GM21786 (cell line): Measurements from ENCODE around the gene GPC3.
"Not testable (repeated sequence)": the region's sequence is repeated elsewhere in the genome, so short reads cannot be mapped to it uniquely, and the experiment has no call there.

Experiments used
- ATAC-seq: cut with Tn5 transposase; IDR thresholded peaks from one replicate; pipeline ENCODE4 v1.9.1; 2021; ENCODE audit not compliant: unreplicated experiment

The GPC3 gene

GRCh38 chrX:133786382-133786781 is 199.0 kb downstream of the GPC3 start:
- no peak for ATAC-seq

GRCh38 chrX:133783274-133783673 is 202.1 kb downstream of the GPC3 start:
- peak; percentile 83 for ATAC-seq

- ATAC-seq, result no peak
These were observed 204.2 kb downstream of the GPC3 start for GRCh38 chrX:133781174-133781573.

- ATAC-seq, result no peak
These were observed 209.3 kb downstream of the GPC3 start for GRCh38 chrX:133776072-133776471.

GRCh38 chrX:133774807-133775206 is 210.6 kb downstream of the GPC3 start:
- ATAC-seq, result no peak

- no peak for ATAC-seq
These were observed 214.2 kb downstream of the GPC3 start for GRCh38 chrX:133771086-133771646.

GRCh38 chrX:133762976-133763548 is 222.3 kb downstream of the GPC3 start:
- not testable (repeated sequence) for ATAC-seq

GRCh38 chrX:133754657-133755056 is 230.7 kb downstream of the GPC3 start:
- no peak for ATAC-seq

- ATAC-seq, result no peak
These were observed 235.4 kb downstream of the GPC3 start for GRCh38 chrX:133749951-133750350.

GRCh38 chrX:133749370-133749769 is 236.0 kb downstream of the GPC3 start:
- ATAC-seq, result no peak

- ATAC-seq, result no peak
These were observed 238.2 kb downstream of the GPC3 start for GRCh38 chrX:133747196-133747595.

GRCh38 chrX:133746593-133746992 is 238.8 kb downstream of the GPC3 start:
- no peak for ATAC-seq

- ATAC-seq, result peak; percentile 64
These were observed 240.0 kb downstream of the GPC3 start for GRCh38 chrX:133745349-133745748.

- ATAC-seq, result no peak
These were observed 242.6 kb downstream of the GPC3 start for GRCh38 chrX:133742602-133743305.

- ATAC-seq, result no peak
These were observed 244.1 kb downstream of the GPC3 start for GRCh38 chrX:133741303-133741702.

GRCh38 chrX:133726642-133727041 is 258.8 kb downstream of the GPC3 start:
- ATAC-seq, result no peak

GRCh38 chrX:133726211-133726630 is 259.2 kb downstream of the GPC3 start:
- ATAC-seq, result no peak

GRCh38 chrX:133723930-133724329 is 261.5 kb downstream of the GPC3 start:
- ATAC-seq, result no peak

- no peak for ATAC-seq
These were observed 262.6 kb downstream of the GPC3 start for GRCh38 chrX:133722756-133723155.

GRCh38 chrX:133720269-133720668 is 265.1 kb downstream of the GPC3 start:
- not testable (repeated sequence) for ATAC-seq

- ATAC-seq, result no peak
These were observed 269.7 kb downstream of the GPC3 start for GRCh38 chrX:133715715-133716114.

- no peak for ATAC-seq
These were observed 275.9 kb downstream of the GPC3 start for GRCh38 chrX:133709501-133709900.
